T47D (cell line): ENCODE data around the gene A3GALT2.

Experiments
- DNase-seq, 2 experiments: peaks; one replicate each; pipeline versions ENCODE4 v3.0.0 to v3.0.0-alpha.2; 2011 to 2012; ENCODE audit warnings: low read depth in 1 of 2, low spot score in 1 of 2
- JUND ChIP-seq: IDR thresholded peaks from 2 replicates; pipeline ENCODE4 v1.6.1; 2012; ENCODE audit warnings: low read depth
- in situ Hi-C: cut with HindIII; loops from 2 replicates; pipeline ENCODE4 v1.10.0; 2016; ENCODE audit warnings: low sequenced_read_pairs, low pct_unique_long_range_greater_than_20kb

Gene A3GALT2

DNA sequence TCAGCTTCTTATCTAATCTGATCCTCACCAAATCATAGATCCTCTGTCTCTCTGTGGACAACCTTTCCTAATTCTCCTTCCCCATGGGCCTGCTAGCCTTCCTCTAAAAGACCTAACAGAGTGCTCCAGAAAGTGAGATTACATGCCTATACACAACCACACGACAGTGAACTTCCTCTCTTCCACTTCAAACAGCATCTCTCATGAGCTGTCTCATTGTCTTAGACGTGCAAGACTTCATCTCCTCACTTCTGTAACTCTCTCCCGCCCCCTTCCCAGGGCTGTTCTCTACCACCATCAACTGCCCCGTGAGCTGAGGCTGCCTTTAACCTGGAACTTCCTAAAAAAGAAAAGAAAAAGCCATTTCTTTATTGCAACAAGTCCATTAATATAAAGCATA lies 14.1 kb upstream of the A3GALT2 start:
- TF ChIP-seq JUND, result no peak
- in situ Hi-C loops, result no loop called here
- DNase-seq, result no peak

DNA sequence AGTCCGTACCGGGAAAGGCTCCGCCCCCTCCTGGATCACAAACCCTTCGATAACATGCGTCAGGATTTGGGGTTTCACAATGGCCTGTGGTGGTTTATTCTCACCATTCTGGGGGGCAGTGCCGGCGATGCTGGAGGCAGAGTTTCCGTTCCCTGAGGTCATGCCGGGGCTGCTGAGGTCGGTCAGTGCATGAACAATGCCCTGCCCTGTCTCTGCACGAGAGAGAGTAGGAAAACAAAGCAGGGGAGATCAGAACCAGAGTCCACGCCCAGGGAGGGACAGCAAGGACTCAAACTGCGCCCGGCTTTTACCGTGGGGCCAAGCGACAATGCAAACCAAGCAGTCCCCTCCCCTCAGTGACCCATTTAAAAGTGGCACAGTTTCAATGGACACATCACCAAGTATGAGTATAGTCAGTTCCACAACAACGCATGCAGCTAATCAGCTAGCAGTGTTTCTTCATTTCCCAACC lies 13.2 kb upstream of the A3GALT2 start:
- TF ChIP-seq JUND, result no peak
- no peak for DNase-seq
- in situ Hi-C loops, result no loop called here

DNA sequence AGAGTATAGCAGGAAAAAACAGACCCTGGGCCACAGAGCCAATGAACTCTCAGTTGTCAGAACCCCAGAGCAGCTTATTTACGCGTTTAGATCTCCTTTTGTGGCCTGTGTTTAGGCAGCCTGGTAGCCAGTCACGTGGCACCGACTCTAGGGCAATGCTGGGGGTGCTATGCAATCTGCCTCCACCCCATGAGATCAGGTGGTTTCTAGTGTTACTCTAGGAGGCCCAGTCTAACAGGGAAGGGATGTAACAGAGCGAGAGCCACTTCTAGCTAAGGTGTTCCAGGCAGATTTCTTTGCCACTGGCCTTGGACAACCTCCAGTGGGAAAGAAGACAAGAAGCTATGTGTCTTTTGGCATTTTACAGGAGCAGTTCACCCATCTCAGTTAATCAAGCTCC lies 12.0 kb upstream of the A3GALT2 start:
- in situ Hi-C loops, result no loop called here
- no peak for DNase-seq
- no peak for TF ChIP-seq JUND

DNA sequence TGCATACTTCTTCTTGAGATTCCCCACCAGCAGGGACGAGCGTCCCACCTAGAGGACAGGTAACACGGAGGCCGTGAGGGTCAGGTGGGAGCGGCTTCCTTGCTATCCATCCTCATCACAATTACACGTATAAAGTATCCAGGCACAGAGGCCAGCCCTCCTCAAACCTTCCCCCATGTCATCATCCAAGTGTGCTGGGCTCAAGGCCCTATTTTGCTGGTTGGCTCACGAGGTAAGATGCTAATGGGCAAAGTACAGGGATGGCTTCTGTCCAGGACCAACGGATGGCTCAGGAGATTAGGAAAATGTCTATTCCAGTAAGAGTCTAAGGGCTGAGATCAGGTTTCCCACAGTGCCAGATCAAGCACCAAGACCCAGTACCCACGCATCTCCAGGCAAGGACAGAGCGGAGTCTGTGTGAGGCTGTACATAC lies 11.5 kb upstream of the A3GALT2 start:
- no peak for DNase-seq
- in situ Hi-C loops, result no loop called here
- no peak for TF ChIP-seq JUND

DNA sequence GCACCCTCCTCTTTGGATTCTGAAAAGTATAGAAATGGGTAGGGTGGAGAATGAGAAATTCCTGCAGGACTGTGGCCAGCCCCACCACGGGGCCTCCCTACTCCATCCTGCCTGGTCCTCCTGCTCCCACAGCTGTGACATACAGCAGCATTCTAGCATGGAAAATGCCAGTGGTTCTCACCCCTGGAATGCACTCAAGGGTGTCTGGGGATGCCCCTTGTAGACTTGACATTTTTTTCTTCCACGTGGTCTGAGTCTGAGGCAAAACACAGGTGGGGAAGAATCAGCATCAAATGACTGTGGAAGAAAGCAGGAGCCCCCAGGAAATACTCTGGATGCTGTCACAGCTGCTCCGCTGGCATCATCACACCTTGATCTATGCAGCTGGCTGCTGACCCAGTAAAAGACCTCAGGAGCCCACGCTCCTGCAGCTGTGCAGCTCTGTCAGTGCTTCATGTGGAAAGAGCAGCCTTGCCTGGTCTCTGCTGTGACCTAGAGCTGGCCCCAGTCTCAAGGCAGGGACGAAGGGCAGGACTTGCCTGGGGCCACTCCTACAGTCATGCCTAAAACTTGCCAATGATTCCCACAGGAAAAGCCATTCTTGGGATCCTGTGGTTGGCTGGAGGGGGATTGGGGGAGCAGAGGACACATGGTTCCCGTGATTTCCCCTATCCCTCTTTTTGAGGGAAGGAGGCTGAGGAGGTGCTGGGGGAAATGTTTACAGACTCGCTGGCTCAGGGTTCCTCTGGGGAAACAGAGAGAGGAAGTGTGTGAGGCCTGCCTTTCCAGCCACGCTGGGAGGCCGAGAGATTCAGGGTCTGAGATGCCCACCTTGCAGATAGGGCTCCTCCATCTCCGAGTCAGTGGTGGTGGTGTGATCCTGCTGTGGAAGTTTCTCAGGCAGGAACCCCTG lies 10.8 kb upstream of the A3GALT2 start:
- in situ Hi-C loops, result no loop called here
- no peak for TF ChIP-seq JUND
- no peak for DNase-seq

DNA sequence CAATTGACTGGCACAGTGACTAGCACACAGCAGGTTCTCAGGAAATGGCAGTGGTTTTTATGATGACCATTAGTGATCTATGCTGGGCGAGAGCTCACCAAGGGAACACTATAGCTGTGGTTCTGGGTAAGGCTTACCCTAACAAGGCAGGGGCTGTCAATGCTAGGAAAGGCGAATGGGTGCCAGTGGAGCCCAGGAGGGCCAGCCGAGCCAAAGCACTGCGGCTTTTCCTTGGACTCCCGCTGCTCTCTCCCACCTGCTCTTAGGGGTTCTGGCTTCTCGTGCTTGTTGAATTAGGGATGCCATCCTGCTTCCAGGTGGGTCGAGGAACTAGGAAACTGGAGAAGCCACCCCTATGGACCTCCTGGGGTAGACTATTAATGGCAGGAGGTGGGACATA lies 10.0 kb upstream of the A3GALT2 start:
- DNase-seq, result no peak
- in situ Hi-C loops, result no loop called here
- TF ChIP-seq JUND, result no peak

DNA sequence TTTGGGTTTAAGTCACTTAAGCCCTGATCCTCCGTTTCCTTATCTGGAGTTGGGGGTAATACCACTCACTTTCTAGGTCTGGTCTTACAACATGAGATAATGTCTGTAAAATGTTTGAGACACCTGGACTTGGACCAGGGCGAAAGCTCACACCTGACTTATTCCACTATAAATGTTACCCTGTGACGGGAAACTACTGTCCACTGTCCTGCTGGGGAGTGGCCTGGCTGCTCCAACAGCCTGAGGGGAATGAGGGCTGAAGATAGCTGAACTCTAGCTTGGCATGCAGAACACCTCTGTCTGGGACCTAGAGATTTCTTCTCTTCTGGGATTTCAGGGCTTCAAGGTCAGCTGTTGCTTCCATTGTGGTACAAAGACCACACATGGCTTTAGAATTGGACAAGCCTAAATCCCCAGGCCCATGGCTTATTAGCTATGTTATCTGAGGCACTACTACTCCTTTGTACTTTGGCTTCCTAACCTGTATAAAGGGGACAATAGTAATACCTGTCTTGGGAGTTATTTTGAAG lies 9.5 kb upstream of the A3GALT2 start:
- DNase-seq, result no peak
- in situ Hi-C loops, result no loop called here
- TF ChIP-seq JUND, result no peak

DNA sequence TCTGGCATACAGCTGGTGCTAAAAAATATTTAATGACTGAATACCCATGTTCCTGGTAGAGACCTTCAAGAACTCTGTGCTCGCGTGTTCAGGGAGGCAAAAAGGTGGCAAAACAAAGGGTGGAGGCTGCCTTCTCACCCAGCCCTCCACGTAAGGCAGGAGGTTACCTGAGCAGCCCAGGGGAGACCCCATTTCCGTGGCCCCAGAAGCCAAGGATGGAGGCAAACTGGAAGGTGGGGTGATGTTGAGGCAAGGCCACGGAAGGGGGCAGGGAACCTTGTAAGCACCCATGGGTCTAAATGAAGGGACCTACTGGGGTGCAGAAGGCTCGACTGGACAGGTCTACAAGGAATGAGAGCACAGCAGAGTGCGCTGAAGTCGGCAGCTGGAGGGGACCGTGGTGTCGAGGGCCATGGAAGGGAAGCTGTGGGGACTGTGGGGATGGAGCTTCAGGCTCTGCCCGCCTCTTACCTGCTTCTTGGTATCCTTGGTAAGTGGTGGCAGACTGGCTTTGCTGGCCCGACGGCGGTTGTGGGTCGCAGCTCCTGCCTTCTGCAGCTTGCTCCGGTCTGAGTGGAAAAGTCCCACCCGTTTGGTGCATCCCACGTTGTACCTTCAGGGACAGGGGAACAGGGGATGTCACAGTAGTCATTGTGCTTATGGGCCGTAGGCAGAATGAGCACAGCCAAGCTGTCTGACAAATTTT lies 8.9 kb upstream of the A3GALT2 start:
- no peak for TF ChIP-seq JUND
- in situ Hi-C loops, result no loop called here
- DNase-seq, result no peak

DNA sequence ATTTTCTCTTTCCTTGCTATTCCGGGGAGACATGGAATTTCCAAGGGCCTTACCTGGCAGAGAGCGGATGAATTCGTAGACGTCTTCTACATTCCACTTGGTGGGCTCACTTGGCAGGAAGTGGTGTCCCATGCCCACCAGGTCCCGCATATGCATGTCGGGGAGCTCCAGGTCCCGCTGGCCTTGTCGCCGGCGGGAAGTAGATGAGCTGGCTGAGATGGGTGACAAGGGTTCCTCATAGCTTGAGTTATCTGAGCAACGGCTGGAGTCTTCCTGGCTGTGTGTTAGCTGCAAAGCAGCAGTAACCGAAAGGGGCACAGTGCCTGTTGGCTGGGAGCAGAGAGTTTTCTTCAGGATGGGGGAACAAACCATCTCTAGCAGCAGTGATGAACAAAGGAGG lies 7.9 kb upstream of the A3GALT2 start:
- no peak for TF ChIP-seq JUND

DNA sequence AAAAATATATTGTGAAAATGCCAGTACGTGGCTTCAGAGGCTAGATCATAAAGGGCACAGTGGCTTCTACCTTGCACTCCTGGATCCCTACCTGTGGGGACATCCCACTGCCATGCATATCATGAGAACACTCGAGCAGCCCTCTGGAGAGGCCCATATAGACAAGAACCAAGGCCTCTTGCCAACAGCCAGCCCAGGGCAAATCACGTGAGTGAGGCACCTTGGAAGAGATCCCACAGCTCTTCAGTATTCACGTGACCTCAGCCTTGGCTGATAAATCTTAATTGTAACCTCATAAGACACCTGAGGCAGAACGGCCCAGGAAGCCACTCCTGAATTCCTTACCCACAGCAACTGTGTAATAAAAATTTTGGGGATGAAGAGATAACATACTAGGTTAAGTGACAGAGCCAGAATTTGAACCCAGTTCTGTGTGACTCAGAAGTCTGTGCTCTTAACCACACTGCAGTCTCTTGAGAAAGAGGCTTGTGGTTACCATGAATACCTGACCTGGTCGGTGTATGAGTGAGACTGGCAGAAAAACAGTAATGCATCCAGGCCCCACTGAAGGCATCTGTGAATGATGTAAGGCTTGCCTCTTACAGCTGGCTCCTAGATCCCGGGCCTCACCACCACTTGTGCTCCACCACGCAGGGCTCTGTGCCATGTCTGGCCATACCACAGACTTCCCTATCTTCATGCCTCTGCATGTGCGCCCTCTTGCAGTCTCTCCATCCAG lies 6.9 kb upstream of the A3GALT2 start:
- in situ Hi-C loops, result no loop called here
- no peak for TF ChIP-seq JUND
- peak in 1 of 2 experiments; percentile 5 for DNase-seq

More for the DNA sequence above, 7.9 kb upstream of the A3GALT2 start:
- in situ Hi-C loops, result no loop called here
- no peak for DNase-seq

DNA sequence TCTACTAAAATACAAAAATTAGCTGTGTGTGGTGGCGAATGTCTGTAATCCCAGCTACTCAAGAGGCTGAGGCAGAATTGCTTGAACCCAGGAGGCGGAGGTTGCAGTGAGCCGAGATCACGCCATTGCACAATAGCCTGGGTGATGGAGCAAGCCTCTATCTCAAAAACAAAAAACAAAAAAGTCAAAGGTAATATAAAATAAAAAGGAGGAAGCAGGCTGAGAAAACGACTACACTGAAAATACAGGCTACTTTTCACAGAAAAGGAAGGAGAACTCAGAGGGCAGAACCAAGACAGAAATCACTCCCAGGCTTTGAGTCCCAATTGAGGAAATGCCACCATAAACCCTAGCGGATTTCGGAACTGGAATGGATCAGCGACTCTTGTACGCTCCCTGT lies 5.9 kb upstream of the A3GALT2 start:
- DNase-seq, result no peak
- TF ChIP-seq JUND, result no peak
- in situ Hi-C loops, result no loop called here

DNA sequence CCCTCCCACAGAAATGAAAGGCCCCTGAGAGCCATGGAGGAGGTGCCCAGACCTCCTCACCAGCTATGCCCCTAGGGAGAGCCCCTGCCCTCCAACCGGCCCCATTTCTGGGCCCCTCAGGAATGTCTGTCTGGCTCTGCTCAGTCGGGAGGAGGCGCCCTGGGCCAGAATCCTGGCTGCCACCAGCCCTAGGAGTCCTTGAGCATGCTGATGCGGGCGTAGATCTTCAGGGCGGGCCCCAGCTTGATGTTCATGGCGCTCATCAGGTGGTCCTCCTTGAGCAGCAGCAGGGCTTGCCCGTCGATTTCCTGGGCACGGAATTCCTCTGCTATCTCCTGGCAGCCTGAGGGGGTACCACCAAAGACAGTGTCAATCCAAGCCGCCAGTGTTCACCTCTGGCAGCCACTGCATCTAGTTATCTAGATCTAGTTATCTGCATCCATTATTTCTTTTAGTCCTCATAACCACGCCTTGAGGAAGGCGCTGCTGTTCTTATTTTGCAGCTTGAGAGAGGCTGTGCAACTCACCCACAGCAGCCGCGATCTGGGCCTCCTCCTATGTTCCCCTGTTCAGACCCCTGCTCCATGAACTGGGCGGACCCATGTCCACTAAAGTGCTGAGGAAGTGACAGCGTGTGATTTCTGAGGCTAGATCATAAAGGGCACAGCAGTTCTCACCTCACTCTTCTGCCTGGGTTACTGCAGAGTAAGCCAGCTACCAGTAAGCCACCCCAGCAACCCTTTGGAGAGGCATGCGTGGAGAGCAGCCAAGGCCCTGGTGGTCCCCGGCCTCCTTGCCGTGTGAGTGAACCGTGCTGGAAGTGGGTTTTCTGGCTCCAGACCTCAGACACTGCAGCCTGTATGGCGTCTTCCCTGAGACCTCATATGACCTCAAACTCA lies 4.0 kb upstream of the A3GALT2 start:
- no peak for TF ChIP-seq JUND
- in situ Hi-C loops, result no loop called here
- no peak for DNase-seq
